Measurements from ENCODE around the gene AACS. TPM values are rescaled to one million over a fixed set of nuclear protein-coding genes. Genes with fewer than 3 reads are reported as not detected.

The AACS gene
- polyA plus RNA-seq, 1 donor from 2014 or later: 33.2 TPM

DNA sequence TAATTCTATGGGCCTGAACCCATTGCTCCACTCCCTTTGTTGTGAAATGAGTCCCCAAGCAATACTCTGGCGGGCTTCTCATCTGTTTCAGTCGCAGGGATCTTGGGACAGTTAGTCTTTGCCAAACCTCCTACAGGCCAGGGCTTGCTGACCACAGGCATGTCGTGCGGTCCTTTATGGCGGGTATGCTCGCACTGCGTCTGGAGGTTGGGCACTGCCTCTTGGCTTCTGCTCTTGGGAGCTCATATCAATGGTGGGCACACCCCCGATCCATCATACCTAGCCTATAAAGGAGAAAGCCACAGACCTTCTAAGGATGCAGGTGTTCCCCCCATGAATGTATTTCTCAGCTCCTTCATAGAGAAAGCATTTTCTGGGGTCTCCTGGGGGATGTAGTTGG lies 99.3 kb downstream of the AACS start:
- Histone ChIP-seq H3K9me3 (ENCODE audit: low read length) (no peaks in the 10 kb centered on the region), H3K27ac (ENCODE audit: low read length) (no peak overlapping the region), H3K79me2 (replicated peaks; ENCODE audit: insufficient read depth, low read length) (no peaks in the 10 kb centered on the region), H3K4me3 (ENCODE audit: low read length) (no peak overlapping the region), H2AFZ (ENCODE audit: low read depth, low read length) (no peak overlapping the region), H3K9ac (ENCODE audit: low read length) (no peak overlapping the region), H3K9me2 (ENCODE audit: insufficient read depth, low read length) (no peaks in the 10 kb centered on the region), H3K27me3 (ENCODE audit: insufficient read depth, low read depth, low read length) (no peaks in the 10 kb centered on the region), H3K36me3 (ENCODE audit: insufficient read depth, low read length) (no peaks in the 10 kb centered on the region), H4K20me1 (ENCODE audit: insufficient read depth) (no peaks in the 10 kb centered on the region), H3K4me2 (ENCODE audit: low read length) (no peak overlapping the region), H3F3A (ENCODE audit: insufficient read depth, low read length, poor library complexity, severe bottlenecking) (no peaks in the 10 kb centered on the region)
- TF ChIP-seq RAD21 (conservative IDR thresholded peaks at IDR 0.05) (no peak), MXI1 (conservative IDR thresholded peaks at IDR 0.05; ENCODE audit: poor library complexity, severe bottlenecking) (no peak), SMC3 (conservative IDR thresholded peaks at IDR 0.05; ENCODE audit: poor library complexity) (no peak), EZH2 (IDR thresholded peaks at IDR 0.05; ENCODE audit: borderline replicate concordance, insufficient read depth, low read length, poor library complexity, severe bottlenecking) (no peak), EP300 (conservative IDR thresholded peaks at IDR 0.05; ENCODE audit: poor library complexity, severe bottlenecking) (no peak), TAF1 (IDR thresholded peaks at IDR 0.05; ENCODE audit: low read depth) (no peak), POLR2AphosphoS5 (IDR thresholded peaks at IDR 0.05) (no peak)
- TF ChIP-seq, protein P1, sequence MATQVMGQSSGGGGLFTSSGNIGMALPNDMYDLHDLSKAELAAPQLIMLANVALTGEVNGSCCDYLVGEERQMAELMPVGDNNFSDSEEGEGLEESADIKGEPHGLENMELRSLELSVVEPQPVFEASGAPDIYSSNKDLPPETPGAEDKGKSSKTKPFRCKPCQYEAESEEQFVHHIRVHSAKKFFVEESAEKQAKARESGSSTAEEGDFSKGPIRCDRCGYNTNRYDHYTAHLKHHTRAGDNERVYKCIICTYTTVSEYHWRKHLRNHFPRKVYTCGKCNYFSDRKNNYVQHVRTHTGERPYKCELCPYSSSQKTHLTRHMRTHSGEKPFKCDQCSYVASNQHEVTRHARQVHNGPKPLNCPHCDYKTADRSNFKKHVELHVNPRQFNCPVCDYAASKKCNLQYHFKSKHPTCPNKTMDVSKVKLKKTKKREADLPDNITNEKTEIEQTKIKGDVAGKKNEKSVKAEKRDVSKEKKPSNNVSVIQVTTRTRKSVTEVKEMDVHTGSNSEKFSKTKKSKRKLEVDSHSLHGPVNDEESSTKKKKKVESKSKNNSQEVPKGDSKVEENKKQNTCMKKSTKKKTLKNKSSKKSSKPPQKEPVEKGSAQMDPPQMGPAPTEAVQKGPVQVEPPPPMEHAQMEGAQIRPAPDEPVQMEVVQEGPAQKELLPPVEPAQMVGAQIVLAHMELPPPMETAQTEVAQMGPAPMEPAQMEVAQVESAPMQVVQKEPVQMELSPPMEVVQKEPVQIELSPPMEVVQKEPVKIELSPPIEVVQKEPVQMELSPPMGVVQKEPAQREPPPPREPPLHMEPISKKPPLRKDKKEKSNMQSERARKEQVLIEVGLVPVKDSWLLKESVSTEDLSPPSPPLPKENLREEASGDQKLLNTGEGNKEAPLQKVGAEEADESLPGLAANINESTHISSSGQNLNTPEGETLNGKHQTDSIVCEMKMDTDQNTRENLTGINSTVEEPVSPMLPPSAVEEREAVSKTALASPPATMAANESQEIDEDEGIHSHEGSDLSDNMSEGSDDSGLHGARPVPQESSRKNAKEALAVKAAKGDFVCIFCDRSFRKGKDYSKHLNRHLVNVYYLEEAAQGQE (IDR thresholded peaks at IDR 0.05; ENCODE audit: borderline replicate concordance): no peak
- TF ChIP-seq, protein P2, sequence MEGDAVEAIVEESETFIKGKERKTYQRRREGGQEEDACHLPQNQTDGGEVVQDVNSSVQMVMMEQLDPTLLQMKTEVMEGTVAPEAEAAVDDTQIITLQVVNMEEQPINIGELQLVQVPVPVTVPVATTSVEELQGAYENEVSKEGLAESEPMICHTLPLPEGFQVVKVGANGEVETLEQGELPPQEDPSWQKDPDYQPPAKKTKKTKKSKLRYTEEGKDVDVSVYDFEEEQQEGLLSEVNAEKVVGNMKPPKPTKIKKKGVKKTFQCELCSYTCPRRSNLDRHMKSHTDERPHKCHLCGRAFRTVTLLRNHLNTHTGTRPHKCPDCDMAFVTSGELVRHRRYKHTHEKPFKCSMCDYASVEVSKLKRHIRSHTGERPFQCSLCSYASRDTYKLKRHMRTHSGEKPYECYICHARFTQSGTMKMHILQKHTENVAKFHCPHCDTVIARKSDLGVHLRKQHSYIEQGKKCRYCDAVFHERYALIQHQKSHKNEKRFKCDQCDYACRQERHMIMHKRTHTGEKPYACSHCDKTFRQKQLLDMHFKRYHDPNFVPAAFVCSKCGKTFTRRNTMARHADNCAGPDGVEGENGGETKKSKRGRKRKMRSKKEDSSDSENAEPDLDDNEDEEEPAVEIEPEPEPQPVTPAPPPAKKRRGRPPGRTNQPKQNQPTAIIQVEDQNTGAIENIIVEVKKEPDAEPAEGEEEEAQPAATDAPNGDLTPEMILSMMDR (IDR thresholded peaks at IDR 0.05; ENCODE audit: poor library complexity, severe bottlenecking): no peak

DNA sequence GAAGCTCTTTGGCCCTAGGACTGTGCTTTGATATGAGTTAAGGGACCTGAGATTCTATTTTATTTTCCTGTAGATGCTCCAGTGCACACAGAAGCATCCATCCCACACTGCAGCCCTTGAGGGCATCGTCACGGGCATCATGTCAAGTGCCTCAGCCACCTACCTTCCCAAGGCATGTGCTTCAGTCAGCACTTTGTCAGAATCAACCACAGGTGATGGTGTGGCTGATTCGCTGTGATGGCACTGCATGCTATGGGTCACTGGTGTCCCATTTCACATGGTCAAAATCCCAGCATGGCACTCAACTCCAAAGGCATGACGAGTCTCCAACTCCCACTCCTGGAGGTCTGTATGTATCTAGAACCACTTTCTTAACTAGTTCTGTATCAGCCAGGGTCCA lies 100.8 kb downstream of the AACS start:
- Histone ChIP-seq H3K27ac (ENCODE audit: low read length) (no peak overlapping the region), H4K20me1 (ENCODE audit: insufficient read depth) (no peaks in the 10 kb centered on the region), H3K4me3 (ENCODE audit: low read length) (no peak overlapping the region), H2AFZ (ENCODE audit: low read depth, low read length) (no peak overlapping the region), H3K79me2 (replicated peaks; ENCODE audit: insufficient read depth, low read length) (no peaks in the 10 kb centered on the region), H3K9me2 (ENCODE audit: insufficient read depth, low read length) (no peaks in the 10 kb centered on the region), H3F3A (ENCODE audit: insufficient read depth, low read length, poor library complexity, severe bottlenecking) (no peaks in the 10 kb centered on the region), H3K36me3 (ENCODE audit: insufficient read depth, low read length) (no peaks in the 10 kb centered on the region), H3K9ac (ENCODE audit: low read length) (no peak overlapping the region), H3K27me3 (ENCODE audit: insufficient read depth, low read depth, low read length) (no peaks in the 10 kb centered on the region), H3K9me3 (ENCODE audit: low read length) (no peaks in the 10 kb centered on the region), H3K4me2 (ENCODE audit: low read length) (no peak overlapping the region)
- TF ChIP-seq, protein P2 (IDR thresholded peaks at IDR 0.05; ENCODE audit: poor library complexity, severe bottlenecking): no peak
- TF ChIP-seq POLR2AphosphoS5 (IDR thresholded peaks at IDR 0.05) (no peak), SMC3 (conservative IDR thresholded peaks at IDR 0.05; ENCODE audit: poor library complexity) (no peak), MXI1 (conservative IDR thresholded peaks at IDR 0.05; ENCODE audit: poor library complexity, severe bottlenecking) (no peak), EP300 (conservative IDR thresholded peaks at IDR 0.05; ENCODE audit: poor library complexity, severe bottlenecking) (no peak), RAD21 (conservative IDR thresholded peaks at IDR 0.05) (no peak), EZH2 (IDR thresholded peaks at IDR 0.05; ENCODE audit: borderline replicate concordance, insufficient read depth, low read length, poor library complexity, severe bottlenecking) (no peak), TAF1 (IDR thresholded peaks at IDR 0.05; ENCODE audit: low read depth) (no peak)
- TF ChIP-seq, protein P1 (IDR thresholded peaks at IDR 0.05; ENCODE audit: borderline replicate concordance): no peak
